ENCODE measurements around the gene TNIK.
"Not testable (repeated sequence)": the region's sequence is repeated elsewhere in the genome, so short reads cannot be mapped to it uniquely, and the experiment has no call there.

The TNIK gene

GRCh38 chr3:171250444-171250843 is 209.8 kb downstream of the TNIK start:
- no peak for DNase-seq (ENCODE audit: low spot score)

GRCh38 chr3:171249245-171249644 is 211.0 kb downstream of the TNIK start:
- no peak for DNase-seq (ENCODE audit: low spot score)

- DNase-seq (ENCODE audit: low spot score): peak; percentile 16
These were observed 211.6 kb downstream of the TNIK start for GRCh38 chr3:171248426-171249111.

GRCh38 chr3:171245796-171246765 is 214.1 kb downstream of the TNIK start:
- DNase-seq (ENCODE audit: low spot score): no peak

- DNase-seq (ENCODE audit: low spot score): no peak
These were observed 217.3 kb downstream of the TNIK start for GRCh38 chr3:171242951-171243350.

- no peak for DNase-seq (ENCODE audit: low spot score)
These were observed 218.0 kb downstream of the TNIK start for GRCh38 chr3:171242170-171242569.

GRCh38 chr3:171241655-171242054 is 218.6 kb downstream of the TNIK start:
- DNase-seq (ENCODE audit: low spot score): not testable (repeated sequence)

- no peak for DNase-seq (ENCODE audit: low spot score)
These were observed 219.7 kb downstream of the TNIK start for GRCh38 chr3:171240504-171240835.

GRCh38 chr3:171239757-171240503 is 220.3 kb downstream of the TNIK start:
- DNase-seq (ENCODE audit: low spot score): no peak

- DNase-seq (ENCODE audit: low spot score): no peak
These were observed 223.2 kb downstream of the TNIK start for GRCh38 chr3:171237009-171237385.

- DNase-seq (ENCODE audit: low spot score): no peak
These were observed 223.8 kb downstream of the TNIK start for GRCh38 chr3:171236265-171237008.

GRCh38 chr3:171234298-171235010 is 225.8 kb downstream of the TNIK start:
- no peak for DNase-seq (ENCODE audit: low spot score)

- DNase-seq (ENCODE audit: low spot score): no peak
These were observed 228.8 kb downstream of the TNIK start for GRCh38 chr3:171231361-171231760.

GRCh38 chr3:171230865-171231264 is 229.3 kb downstream of the TNIK start:
- no peak for DNase-seq (ENCODE audit: low spot score)

- no peak for DNase-seq (ENCODE audit: low spot score)
These were observed 231.0 kb downstream of the TNIK start for GRCh38 chr3:171229173-171229572.

- no peak for DNase-seq (ENCODE audit: low spot score)
These were observed 232.0 kb downstream of the TNIK start for GRCh38 chr3:171228240-171228639.

GRCh38 chr3:171227828-171228227 is 232.4 kb downstream of the TNIK start:
- DNase-seq (ENCODE audit: low spot score): no peak

- no peak for DNase-seq (ENCODE audit: low spot score)
These were observed 232.8 kb downstream of the TNIK start for GRCh38 chr3:171227359-171227758.

- no peak for DNase-seq (ENCODE audit: low spot score)
These were observed 233.4 kb downstream of the TNIK start for GRCh38 chr3:171226794-171227193.

- no peak for DNase-seq (ENCODE audit: low spot score)
These were observed 234.5 kb downstream of the TNIK start for GRCh38 chr3:171225708-171226107.

- peak; percentile 48 for DNase-seq (ENCODE audit: low spot score)
These were observed 235.0 kb downstream of the TNIK start for GRCh38 chr3:171225165-171225564.
